ENCODE results near the gene MARK4. TPM values are rescaled to one million over a fixed set of nuclear protein-coding genes. Genes with fewer than 3 reads are reported as not detected.
"Not testable (repeated sequence)": the region's sequence is repeated elsewhere in the genome, so short reads cannot be mapped to it uniquely, and the experiment has no call there.

Gene MARK4
- total and polyA plus RNA-seq, 4 donors: 3.5 to 11.1 (median 6.1) TPM

DNA sequence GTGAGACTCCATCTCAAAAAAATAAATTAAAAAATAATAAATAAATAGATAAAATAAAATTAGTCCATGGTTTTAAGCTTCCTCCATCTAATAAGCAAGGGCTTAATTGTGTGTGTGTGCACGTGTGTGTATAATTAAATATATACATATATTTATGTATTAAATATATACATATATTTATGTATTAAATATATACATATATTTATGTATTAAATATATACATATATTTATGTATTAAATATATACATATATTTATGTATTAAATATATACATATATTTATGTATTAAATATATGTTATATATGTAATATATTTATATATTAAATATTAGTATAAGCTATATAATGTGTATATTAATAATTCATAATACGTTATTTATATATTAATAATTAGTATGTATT lies 22.0 kb upstream of the MARK4 start:
- DNase-seq (ENCODE audit: low spot score); H3K36me3 ChIP-seq (ENCODE audit: control insufficient read depth in 4 of 4, insufficient read depth in 3 of 4, low read depth in 1 of 4, low read length in 3 of 4); H3K27me3 ChIP-seq (ENCODE audit: control insufficient read depth in 4 of 4, insufficient read depth in 4 of 4, low read length in 3 of 4); H3K9ac ChIP-seq (ENCODE audit: low read depth in 1 of 2, low read length in 2 of 2); H3K27ac ChIP-seq (ENCODE audit: low read depth in 1 of 2, low read length in 2 of 2); H3K4me1 ChIP-seq (ENCODE audit: control insufficient read depth in 4 of 4, insufficient read depth in 4 of 4, low read length in 3 of 4); H3K4me3 ChIP-seq (ENCODE audit: low read depth in 1 of 3, low read length in 3 of 3); H3K9me3 ChIP-seq (ENCODE audit: control insufficient read depth in 4 of 4, low read length in 3 of 4): not testable (repeated sequence)
- 77% methylated on average over 2 of the region's 2 CpGs for WGBS

DNA sequence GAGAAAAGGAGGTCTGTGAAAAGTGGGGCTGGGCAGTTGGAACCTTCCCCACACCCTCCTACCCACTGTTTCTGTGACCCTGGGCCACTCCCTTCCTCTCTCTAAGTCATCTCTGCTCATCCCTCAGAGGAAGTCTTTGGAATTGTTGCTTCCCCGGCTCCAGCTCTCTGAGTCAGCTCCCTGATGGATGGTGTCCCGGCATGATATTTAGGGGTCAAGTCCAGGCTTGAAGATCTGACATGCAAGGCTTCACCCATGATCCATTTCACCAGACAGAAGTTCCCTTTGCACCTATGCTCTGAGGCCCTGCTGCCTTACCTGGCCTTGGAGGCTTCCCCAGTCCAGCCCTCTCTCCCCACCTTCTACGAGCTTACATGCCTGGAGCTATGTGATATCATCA lies 19.2 kb upstream of the MARK4 start:
- H3K27me3 ChIP-seq (ENCODE audit: control insufficient read depth in 4 of 4, insufficient read depth in 4 of 4, low read length in 3 of 4): no peaks in the 10 kb centered on the region
- 73% methylated on average over 3 of the region's 3 CpGs for WGBS
- no peaks in the 10 kb centered on the region for H3K9me3 ChIP-seq (ENCODE audit: control insufficient read depth in 4 of 4, low read length in 3 of 4)
- no peaks in the 10 kb centered on the region for H3K36me3 ChIP-seq (ENCODE audit: control insufficient read depth in 4 of 4, insufficient read depth in 3 of 4, low read depth in 1 of 4, low read length in 3 of 4)
- H3K4me3 ChIP-seq (ENCODE audit: low read depth in 1 of 3, low read length in 3 of 3): no peak overlapping the region
- no peak overlapping the region for H3K27ac ChIP-seq (ENCODE audit: low read depth in 1 of 2, low read length in 2 of 2)
- TF ChIP-seq RXRA (IDR thresholded peaks at IDR 0.05) (no peak), HNF4A (conservative IDR thresholded peaks at IDR 0.05) (no peak), GABPA (IDR thresholded peaks at IDR 0.05 in 1 of 2, conservative IDR thresholded peaks at IDR 0.05 in 1 of 2) (no peak), EGR1 (IDR thresholded peaks at IDR 0.05; ENCODE audit: low read depth in 2 of 2) (no peak), RAD21 (IDR thresholded peaks at IDR 0.05) (no peak), FOXA2 (IDR thresholded peaks at IDR 0.05) (no peak)
- TF ChIP-seq, protein P1, sequence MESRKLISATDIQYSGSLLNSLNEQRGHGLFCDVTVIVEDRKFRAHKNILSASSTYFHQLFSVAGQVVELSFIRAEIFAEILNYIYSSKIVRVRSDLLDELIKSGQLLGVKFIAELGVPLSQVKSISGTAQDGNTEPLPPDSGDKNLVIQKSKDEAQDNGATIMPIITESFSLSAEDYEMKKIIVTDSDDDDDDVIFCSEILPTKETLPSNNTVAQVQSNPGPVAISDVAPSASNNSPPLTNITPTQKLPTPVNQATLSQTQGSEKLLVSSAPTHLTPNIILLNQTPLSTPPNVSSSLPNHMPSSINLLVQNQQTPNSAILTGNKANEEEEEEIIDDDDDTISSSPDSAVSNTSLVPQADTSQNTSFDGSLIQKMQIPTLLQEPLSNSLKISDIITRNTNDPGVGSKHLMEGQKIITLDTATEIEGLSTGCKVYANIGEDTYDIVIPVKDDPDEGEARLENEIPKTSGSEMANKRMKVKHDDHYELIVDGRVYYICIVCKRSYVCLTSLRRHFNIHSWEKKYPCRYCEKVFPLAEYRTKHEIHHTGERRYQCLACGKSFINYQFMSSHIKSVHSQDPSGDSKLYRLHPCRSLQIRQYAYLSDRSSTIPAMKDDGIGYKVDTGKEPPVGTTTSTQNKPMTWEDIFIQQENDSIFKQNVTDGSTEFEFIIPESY (IDR thresholded peaks at IDR 0.05): no peak
- TF ChIP-seq, protein P2, sequence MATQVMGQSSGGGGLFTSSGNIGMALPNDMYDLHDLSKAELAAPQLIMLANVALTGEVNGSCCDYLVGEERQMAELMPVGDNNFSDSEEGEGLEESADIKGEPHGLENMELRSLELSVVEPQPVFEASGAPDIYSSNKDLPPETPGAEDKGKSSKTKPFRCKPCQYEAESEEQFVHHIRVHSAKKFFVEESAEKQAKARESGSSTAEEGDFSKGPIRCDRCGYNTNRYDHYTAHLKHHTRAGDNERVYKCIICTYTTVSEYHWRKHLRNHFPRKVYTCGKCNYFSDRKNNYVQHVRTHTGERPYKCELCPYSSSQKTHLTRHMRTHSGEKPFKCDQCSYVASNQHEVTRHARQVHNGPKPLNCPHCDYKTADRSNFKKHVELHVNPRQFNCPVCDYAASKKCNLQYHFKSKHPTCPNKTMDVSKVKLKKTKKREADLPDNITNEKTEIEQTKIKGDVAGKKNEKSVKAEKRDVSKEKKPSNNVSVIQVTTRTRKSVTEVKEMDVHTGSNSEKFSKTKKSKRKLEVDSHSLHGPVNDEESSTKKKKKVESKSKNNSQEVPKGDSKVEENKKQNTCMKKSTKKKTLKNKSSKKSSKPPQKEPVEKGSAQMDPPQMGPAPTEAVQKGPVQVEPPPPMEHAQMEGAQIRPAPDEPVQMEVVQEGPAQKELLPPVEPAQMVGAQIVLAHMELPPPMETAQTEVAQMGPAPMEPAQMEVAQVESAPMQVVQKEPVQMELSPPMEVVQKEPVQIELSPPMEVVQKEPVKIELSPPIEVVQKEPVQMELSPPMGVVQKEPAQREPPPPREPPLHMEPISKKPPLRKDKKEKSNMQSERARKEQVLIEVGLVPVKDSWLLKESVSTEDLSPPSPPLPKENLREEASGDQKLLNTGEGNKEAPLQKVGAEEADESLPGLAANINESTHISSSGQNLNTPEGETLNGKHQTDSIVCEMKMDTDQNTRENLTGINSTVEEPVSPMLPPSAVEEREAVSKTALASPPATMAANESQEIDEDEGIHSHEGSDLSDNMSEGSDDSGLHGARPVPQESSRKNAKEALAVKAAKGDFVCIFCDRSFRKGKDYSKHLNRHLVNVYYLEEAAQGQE (IDR thresholded peaks at IDR 0.05): no peak
- H3K4me1 ChIP-seq (ENCODE audit: control insufficient read depth in 4 of 4, insufficient read depth in 4 of 4, low read length in 3 of 4): peaks cover 0 to 2% (median 0%) of the 10 kb centered on the region in 4 donors
- H3K9ac ChIP-seq (ENCODE audit: low read depth in 1 of 2, low read length in 2 of 2): no peak overlapping the region
- DNase-seq (ENCODE audit: low spot score): no peak

DNA sequence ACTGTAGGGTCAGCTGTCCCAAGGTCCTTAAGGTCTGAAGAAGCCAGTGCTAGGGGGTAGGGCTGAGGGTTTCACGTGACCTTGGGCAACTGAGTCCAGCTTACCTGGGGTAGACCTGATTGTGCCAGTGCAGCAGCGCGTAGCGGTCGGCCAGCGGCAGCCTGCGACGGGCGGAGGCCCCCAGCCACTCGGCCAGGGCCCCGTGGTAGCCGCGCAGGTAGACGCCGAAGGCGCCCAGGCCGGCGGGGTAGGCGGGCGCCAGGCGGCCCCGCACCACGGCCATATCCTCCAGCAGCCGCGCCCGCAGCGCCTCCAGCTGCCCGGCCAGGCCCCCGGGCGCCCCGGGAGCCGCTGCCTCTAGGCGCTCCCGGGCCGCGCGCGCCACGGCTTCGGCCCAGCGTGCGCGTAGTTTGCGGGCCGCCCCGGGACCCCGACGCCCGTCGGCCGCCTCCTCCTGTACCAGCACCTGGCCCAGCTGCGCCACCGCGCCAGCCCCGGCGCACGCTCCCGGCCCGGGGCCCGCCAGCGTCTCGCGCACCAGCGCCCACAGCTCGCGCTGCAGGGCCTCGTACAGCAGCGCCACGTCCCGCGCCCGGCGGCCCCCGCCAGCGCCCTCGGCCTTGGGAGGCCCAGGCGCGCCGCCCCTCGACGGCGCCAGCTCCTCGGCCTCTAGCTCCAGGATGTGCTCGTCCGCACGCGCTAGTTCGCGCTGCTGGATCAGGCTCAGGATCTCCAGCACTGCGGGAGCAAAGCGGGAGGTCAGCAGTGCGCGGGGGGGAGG lies 16.8 kb upstream of the MARK4 start:
- Histone ChIP-seq H3K27me3 (ENCODE audit: control insufficient read depth in 4 of 4, insufficient read depth in 4 of 4, low read length in 3 of 4) (no peaks in the 10 kb centered on the region), H3K4me1 (ENCODE audit: control insufficient read depth in 4 of 4, insufficient read depth in 4 of 4, low read length in 3 of 4) (peaks cover 0 to 2% (median 0%) of the 10 kb centered on the region in 4 donors), H3K36me3 (ENCODE audit: control insufficient read depth in 4 of 4, insufficient read depth in 3 of 4, low read depth in 1 of 4, low read length in 3 of 4) (no peaks in the 10 kb centered on the region), H3K27ac (ENCODE audit: low read depth in 1 of 2, low read length in 2 of 2) (no peak overlapping the region), H3K9ac (ENCODE audit: low read depth in 1 of 2, low read length in 2 of 2) (no peak overlapping the region), H3K9me3 (ENCODE audit: control insufficient read depth in 4 of 4, low read length in 3 of 4) (no peaks in the 10 kb centered on the region), H3K4me3 (ENCODE audit: low read depth in 1 of 3, low read length in 3 of 3) (no peak overlapping the region)
- 27% methylated on average over 93 of the region's 93 CpGs for WGBS
- no peak for DNase-seq (ENCODE audit: low spot score)
- TF ChIP-seq HNF4A (conservative IDR thresholded peaks at IDR 0.05): no peak

All from liver (tissue), 9 donors.